Hematopoietic multipotent progenitor cell treated with erythropoietin and hydrocortisone succinate and interleukin-3 and kit ligand, for 8 days (in vitro differentiated cells): Measurements from ENCODE around the gene MEGF6.

Experiments
- DNase-seq: peaks from one replicate; pipeline ENCODE4 v3.0.0-alpha.2; 2015

The MEGF6 gene

GRCh38 chr1:3606779-3607702, 4.3 kb downstream of the MEGF6 start:
- DNase-seq, result no peak

DNA sequence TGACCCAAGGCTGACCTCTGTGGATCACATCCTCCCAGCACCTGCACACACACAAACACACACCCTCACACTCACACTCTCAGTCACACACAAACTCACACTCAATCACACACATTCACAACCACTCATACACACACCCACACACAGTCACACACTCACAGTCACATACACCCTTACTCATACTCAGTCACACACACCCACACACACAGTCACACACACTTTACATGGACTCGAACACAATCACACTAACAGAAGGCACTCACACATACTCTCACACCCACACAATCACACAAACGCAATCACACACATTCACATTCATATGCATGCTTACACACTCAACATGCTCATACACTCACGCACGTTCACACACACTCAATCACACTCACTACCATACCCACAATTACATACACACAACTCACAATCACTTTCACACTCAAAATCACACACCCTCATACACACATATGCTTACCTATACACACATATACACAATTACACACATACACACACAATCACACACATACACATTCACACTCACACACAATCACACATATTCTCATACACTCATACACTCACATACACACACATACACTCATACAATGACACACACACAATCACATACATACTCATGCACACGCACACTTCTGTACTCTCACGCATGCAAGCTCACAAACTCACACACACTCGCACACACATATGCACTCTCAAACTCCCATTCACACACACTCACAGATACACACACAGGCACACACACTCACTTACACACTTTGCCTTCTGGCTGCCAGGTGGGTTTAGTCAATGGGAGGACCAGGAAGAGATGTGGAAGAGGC, 6.1 kb downstream of the MEGF6 start:
- no peak for DNase-seq

DNA sequence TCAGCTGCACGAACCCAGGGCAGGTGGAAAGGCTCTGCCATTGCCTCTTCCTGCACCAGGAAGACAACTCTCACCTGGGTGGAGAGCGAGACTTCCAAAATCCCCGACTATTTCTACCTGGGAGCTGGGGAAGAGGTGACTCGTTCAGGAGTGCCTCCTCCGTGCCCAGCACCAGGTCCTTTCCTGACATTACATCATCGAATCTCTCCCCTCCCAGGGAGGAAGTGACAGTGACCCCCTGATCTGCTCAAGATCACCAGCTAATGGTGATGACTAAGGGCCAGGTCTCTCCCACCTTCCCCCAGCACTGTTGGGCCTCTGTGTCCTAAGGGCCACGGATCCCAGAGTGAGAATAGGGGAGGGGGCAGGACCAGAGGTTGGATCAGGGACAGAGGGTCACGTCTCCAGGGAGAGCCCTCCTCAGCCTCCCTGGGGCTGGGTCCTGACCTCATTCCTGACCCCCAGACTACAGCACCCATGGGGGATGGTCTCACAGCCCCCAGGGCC, 6.8 kb downstream of the MEGF6 start:
- DNase-seq, result no peak

GRCh38 chr1:3603571-3604467, 7.5 kb downstream of the MEGF6 start:
- no peak for DNase-seq

- no peak for DNase-seq
Measured at GRCh38 chr1:3603156-3603555, 8.2 kb downstream of the MEGF6 start.

DNA sequence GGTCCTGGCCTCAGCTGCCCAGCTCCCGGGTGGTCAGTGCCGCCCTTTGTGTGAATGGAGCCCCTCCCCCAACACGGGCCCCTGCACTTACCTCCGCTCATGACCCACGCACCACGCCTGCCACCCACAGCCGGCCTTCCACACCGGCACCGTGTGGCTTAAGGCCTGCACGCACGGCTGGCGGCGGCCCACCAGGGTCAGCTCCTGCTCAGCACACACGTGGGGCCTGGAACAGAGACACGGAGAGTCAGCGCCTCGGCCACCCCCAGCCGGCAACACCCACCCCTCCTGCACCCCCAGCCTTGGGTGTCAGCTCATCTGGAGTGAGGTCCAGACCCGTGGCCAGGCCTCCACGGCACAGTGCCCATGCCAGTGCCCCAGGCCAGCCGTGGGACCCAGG, 8.9 kb downstream of the MEGF6 start:
- no peak for DNase-seq

DNA sequence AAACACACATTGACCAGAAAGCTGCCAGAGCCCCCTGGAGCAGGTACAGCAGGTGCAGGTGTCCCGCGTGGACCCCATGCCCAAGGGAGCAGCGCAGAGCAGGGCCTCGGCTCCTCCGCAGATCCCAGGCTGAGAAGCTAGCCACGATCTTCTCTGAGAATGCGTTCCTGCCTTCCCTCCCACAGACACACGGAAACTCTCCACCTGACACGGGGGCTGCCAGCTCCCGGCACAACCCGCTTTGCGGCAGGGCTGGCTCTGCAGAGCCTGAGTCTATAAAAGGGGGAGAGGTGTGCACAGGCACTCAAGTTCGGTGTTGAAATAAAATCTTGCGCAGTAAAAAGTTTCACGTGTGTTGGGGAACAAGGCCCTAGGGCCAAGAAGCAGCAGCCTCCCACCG, 9.6 kb downstream of the MEGF6 start:
- DNase-seq, result no peak

DNA sequence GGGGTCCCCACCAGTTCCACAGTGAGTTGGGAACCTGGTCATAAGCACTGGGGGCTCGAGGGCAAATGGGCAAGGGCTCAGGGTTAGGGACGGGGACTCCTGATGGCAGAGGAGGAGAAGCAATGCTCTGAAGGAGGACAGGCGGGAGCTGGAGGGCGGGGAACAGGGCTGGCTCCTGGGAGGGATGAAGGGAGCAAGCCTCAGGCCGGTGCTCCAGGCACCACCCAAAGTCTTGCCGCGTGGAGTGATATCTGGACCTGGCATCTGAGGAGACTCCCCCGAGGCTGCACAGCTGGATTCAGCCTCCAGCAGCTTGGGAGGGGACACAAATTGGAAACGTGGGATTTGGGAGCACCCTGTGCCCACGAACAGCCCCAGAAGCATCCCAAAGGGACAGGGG, 11.0 kb downstream of the MEGF6 start:
- no peak for DNase-seq

- no peak for DNase-seq
Measured at GRCh38 chr1:3599816-3600215, 11.5 kb downstream of the MEGF6 start.

GRCh38 chr1:3599286-3599811, 12.0 kb downstream of the MEGF6 start:
- DNase-seq, result no peak

GRCh38 chr1:3598522-3599285, 12.6 kb downstream of the MEGF6 start:
- DNase-seq, result no peak

- no peak for DNase-seq
Measured at GRCh38 chr1:3598051-3598491, 13.2 kb downstream of the MEGF6 start.

DNA sequence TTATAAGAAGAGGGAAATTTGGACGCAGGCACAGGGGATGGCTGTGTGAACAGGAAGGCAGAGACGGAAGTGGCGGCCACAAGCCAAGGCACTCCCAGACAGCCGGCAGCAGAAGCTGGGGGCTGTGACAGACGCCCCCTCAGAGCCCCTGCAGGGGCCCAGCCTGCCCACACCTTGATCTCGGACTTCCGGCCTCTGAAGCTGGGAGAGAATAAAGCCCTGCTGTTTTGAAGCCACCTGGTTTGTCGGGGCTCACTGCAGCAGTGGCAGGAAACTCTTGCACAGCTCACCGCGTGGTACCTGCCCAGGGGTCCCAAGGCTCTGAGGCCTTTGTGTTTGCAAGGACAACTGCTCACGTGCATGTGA, 13.7 kb downstream of the MEGF6 start:
- DNase-seq, result no peak

GRCh38 chr1:3596663-3597598, 14.4 kb downstream of the MEGF6 start:
- DNase-seq, result no peak

GRCh38 chr1:3595949-3596348, 15.4 kb downstream of the MEGF6 start:
- DNase-seq, result no peak

GRCh38 chr1:3594706-3595377, 16.5 kb downstream of the MEGF6 start:
- DNase-seq, result no peak

GRCh38 chr1:3593745-3594144, 17.6 kb downstream of the MEGF6 start:
- no peak for DNase-seq

GRCh38 chr1:3593334-3593733, 18.0 kb downstream of the MEGF6 start:
- no peak for DNase-seq

GRCh38 chr1:3590951-3591865, 20.1 kb downstream of the MEGF6 start:
- DNase-seq, result no peak
